DND-41 (cell line): ENCODE data around the gene RTN4RL1.

Source experiments
- ATAC-seq: fragments of 200-7000 bp; cut with Tn5 transposase; 3 replicates; pipeline ENCODE4 v1.9.1; 2021; ENCODE audit warnings: low read depth; ENCODE audit not compliant: insufficient read depth
- DNase-seq: peaks from one replicate; pipeline ENCODE4 v3.0.0-alpha.2; 2020
- H2AFZ ChIP-seq: 2 replicates; pipeline ENCODE4 v1.6.0; 2012; ENCODE audit warnings: low read depth, low read length
- H3K27ac ChIP-seq: 2 replicates; pipeline ENCODE4 v1.5.1; 2012; ENCODE audit warnings: low read length, inconsistent platforms
- H3K27me3 ChIP-seq: fragments of 200-600 bp; sonication (generic); 2 replicates; pipeline ENCODE4 v1.6.0; 2012; ENCODE audit warnings: low read length, mild to moderate bottlenecking, inconsistent platforms; ENCODE audit not compliant: insufficient read depth, poor library complexity
- H3K36me3 ChIP-seq: 2 replicates; pipeline ENCODE4 v1.5.1; 2012; ENCODE audit warnings: low read length, inconsistent platforms; ENCODE audit not compliant: insufficient read depth
- H3K4me1 ChIP-seq: 2 replicates; pipeline ENCODE4 v1.5.1; 2012; ENCODE audit warnings: mild to moderate bottlenecking, low read length; ENCODE audit not compliant: insufficient read depth
- H3K4me2 ChIP-seq: 2 replicates; pipeline ENCODE4 v1.6.0; 2012; ENCODE audit warnings: mild to moderate bottlenecking, moderate library complexity, low read length, inconsistent platforms; ENCODE audit not compliant: insufficient read depth
- H3K4me3 ChIP-seq, 2 experiments: fragments of 200-600 bp in 1 of 2; shearing (Covaris generic) in 1 of 2; 2 replicates each; pipeline ENCODE4 v1.5.1; 2012 to 2016; ENCODE audit warnings: inconsistent platforms in 2 of 2, low read length in 2 of 2, mild to moderate bottlenecking in 2 of 2, low read depth in 1 of 2, moderate library complexity in 1 of 2
- H3K79me2 ChIP-seq: 2 replicates; pipeline ENCODE4 v1.6.0; 2012; ENCODE audit warnings: low read length, inconsistent platforms; ENCODE audit not compliant: insufficient read depth
- H3K9ac ChIP-seq: 2 replicates; pipeline ENCODE4 v1.6.0; 2012; ENCODE audit warnings: low read depth, mild to moderate bottlenecking, inconsistent platforms, low read length, moderate library complexity
- H3K9me3 ChIP-seq: 2 replicates; pipeline ENCODE4 v1.5.1; 2012; ENCODE audit warnings: low read length, moderate library complexity, mild to moderate bottlenecking, inconsistent platforms; ENCODE audit not compliant: insufficient read depth, severe bottlenecking
- H4K20me1 ChIP-seq: 2 replicates; pipeline ENCODE4 v1.6.0; 2012; ENCODE audit warnings: low read length; ENCODE audit not compliant: insufficient read depth
- EZH2 ChIP-seq: IDR thresholded peaks from 3 replicates; pipeline ENCODE4 v1.6.1; 2012; ENCODE audit warnings: borderline replicate concordance, low read depth, mild to moderate bottlenecking, moderate library complexity, low read length, inconsistent platforms; ENCODE audit not compliant: severe bottlenecking
- TF ChIP-seq, protein P1 (sequence below): IDR thresholded peaks from 2 replicates; pipeline ENCODE4 v1.5.1; 2012; ENCODE audit warnings: borderline replicate concordance, low read length, moderate library complexity, mild to moderate bottlenecking; ENCODE audit not compliant: poor library complexity, severe bottlenecking; ENCODE audit errors: extremely low read depth

Gene RTN4RL1

DNA sequence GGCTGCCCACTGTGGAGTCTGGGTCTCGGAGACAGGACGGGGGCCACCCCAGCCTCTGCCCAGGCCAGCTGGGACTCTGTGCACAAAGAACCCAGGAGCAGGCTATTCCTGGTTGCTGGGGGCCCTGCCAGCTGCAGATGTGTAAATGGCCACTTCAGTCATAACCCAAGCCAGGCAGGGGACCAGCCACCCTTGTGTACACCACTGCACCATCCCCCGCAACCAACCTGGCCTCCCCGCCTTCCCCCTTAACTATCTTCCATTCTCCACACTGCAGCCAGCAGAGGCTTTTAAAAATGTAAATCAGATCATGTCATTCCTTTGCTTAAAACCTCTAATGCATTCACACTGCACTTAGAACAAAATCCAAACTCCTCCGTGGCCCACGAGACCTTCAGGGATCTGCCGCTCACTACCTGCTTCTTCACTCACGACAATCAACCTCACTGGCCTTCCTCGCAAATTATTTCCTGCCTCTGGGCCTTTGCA, 28.3 kb downstream of the RTN4RL1 start:
- no peak for TF ChIP-seq EZH2
- TF ChIP-seq, protein P1, sequence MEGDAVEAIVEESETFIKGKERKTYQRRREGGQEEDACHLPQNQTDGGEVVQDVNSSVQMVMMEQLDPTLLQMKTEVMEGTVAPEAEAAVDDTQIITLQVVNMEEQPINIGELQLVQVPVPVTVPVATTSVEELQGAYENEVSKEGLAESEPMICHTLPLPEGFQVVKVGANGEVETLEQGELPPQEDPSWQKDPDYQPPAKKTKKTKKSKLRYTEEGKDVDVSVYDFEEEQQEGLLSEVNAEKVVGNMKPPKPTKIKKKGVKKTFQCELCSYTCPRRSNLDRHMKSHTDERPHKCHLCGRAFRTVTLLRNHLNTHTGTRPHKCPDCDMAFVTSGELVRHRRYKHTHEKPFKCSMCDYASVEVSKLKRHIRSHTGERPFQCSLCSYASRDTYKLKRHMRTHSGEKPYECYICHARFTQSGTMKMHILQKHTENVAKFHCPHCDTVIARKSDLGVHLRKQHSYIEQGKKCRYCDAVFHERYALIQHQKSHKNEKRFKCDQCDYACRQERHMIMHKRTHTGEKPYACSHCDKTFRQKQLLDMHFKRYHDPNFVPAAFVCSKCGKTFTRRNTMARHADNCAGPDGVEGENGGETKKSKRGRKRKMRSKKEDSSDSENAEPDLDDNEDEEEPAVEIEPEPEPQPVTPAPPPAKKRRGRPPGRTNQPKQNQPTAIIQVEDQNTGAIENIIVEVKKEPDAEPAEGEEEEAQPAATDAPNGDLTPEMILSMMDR: no peak
- no peak for DNase-seq
- no peak overlapping the region for H3K27ac ChIP-seq

DNA sequence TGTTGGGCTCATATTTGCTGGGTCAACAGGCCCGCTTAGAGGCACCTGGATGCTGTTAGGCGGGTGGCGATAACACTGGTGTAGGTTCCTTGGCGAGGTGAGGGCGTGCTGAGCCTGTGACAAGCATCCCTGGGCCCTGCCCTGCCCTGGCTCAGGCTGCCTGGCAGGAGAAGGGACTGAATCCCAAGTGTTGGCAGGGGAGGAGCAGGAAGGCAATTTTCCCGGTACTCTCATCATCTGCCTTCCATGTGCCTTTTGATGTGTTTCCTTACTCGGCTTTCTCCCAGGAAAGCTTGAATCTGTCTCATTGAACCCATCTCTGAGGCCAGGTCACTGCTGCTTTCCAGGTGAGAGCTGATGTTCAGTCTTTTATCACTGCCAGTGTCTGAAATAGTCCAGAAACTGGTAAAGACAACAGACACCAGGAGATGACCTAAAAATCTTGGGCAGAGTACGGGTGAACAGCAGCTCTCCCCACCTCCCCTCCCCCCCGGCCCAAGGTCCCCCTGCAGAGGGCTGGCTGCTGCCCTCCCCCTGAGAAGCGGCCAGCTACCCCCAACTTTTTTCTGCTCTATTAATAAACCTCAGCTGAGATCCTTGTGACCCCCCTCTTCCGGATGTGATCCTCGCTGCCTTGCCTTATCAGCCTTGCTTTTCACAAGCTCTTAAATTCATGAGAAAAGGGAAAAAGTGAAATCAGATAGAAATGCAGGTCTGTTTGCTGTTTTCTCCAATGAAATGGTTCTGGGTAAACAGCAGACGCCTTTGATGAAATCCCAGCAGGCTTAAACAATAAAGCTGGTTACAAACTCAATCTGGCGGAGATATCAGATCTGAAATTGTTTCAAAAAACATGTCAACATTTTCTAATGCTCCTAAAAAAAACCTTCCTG, 29.0 kb downstream of the RTN4RL1 start:
- H3K4me2 ChIP-seq: no peak overlapping the region
- ATAC-seq: no peak
- H3K27me3 ChIP-seq: no peaks in the 10 kb centered on the region
- no peaks in the 10 kb centered on the region for H3K9me3 ChIP-seq
- H2AFZ ChIP-seq: no peak overlapping the region
- no peaks in the 10 kb centered on the region for H3K4me1 ChIP-seq
- no peak overlapping the region for H3K9ac ChIP-seq
- no peaks in the 10 kb centered on the region for H3K79me2 ChIP-seq
- H3K36me3 ChIP-seq: no peaks in the 10 kb centered on the region
- no peaks in the 10 kb centered on the region for H4K20me1 ChIP-seq
- no peak overlapping the region for H3K27ac ChIP-seq
- H3K4me3 ChIP-seq: no peak overlapping the region
- TF ChIP-seq EZH2: no peak
- DNase-seq: no peak

More for the DNA sequence above, 28.3 kb downstream of the RTN4RL1 start:
- no peak overlapping the region for H3K4me2 ChIP-seq
- no peak overlapping the region for H3K9ac ChIP-seq
- H3K79me2 ChIP-seq: no peaks in the 10 kb centered on the region
- H3K27me3 ChIP-seq: no peaks in the 10 kb centered on the region
- no peak overlapping the region for H2AFZ ChIP-seq
- no peaks in the 10 kb centered on the region for H4K20me1 ChIP-seq
- H3K4me3 ChIP-seq: no peak overlapping the region
- no peaks in the 10 kb centered on the region for H3K4me1 ChIP-seq
- H3K9me3 ChIP-seq: no peaks in the 10 kb centered on the region
- no peaks in the 10 kb centered on the region for H3K36me3 ChIP-seq
- ATAC-seq: no peak

GRCh38 chr17:1995321-1995892, 29.7 kb downstream of the RTN4RL1 start:
- TF ChIP-seq, protein P1: no peak
- TF ChIP-seq EZH2: no peak

GRCh38 chr17:1994707-1995106, 30.4 kb downstream of the RTN4RL1 start:
- no peaks in the 10 kb centered on the region for H3K36me3 ChIP-seq
- H3K79me2 ChIP-seq: no peaks in the 10 kb centered on the region
- H3K27ac ChIP-seq: no peak overlapping the region
- H4K20me1 ChIP-seq: no peaks in the 10 kb centered on the region
- ATAC-seq (no peak), DNase-seq (no peak)
- H2AFZ ChIP-seq: no peak overlapping the region
- H3K27me3 ChIP-seq: no peaks in the 10 kb centered on the region
- no peak overlapping the region for H3K4me2 ChIP-seq
- H3K9me3 ChIP-seq: no peaks in the 10 kb centered on the region
- H3K4me3 ChIP-seq: no peak overlapping the region
- no peak overlapping the region for H3K9ac ChIP-seq
- TF ChIP-seq EZH2: no peak
- TF ChIP-seq, protein P1: no peak
- H3K4me1 ChIP-seq: no peaks in the 10 kb centered on the region

More at GRCh38 chr17:1995321-1995892, 29.7 kb downstream of the RTN4RL1 start:
- Histone ChIP-seq H3K79me2 (no peaks in the 10 kb centered on the region), H3K36me3 (no peaks in the 10 kb centered on the region), H3K4me1 (no peaks in the 10 kb centered on the region), H2AFZ (no peak overlapping the region), H3K9me3 (no peaks in the 10 kb centered on the region), H4K20me1 (no peaks in the 10 kb centered on the region), H3K4me3 (no peak overlapping the region), H3K4me2 (no peak overlapping the region), H3K27me3 (no peaks in the 10 kb centered on the region), H3K27ac (no peak overlapping the region), H3K9ac (no peak overlapping the region)
- no peak for DNase-seq
- ATAC-seq: no peak
